ENCODE results near the gene SFSWAP.
"Not testable (repeated sequence)": the region's sequence is repeated elsewhere in the genome, so short reads cannot be mapped to it uniquely, and the experiment has no call there.

- TF ChIP-seq POLR2A (IDR thresholded peaks at IDR 0.05; ENCODE audit: low read depth, low read length); PAX5 (IDR thresholded peaks at IDR 0.05; ENCODE audit: insufficient read depth, low read length, severe bottlenecking); TAF1 (IDR thresholded peaks at IDR 0.05; ENCODE audit: low read depth, low read length); POLR2AphosphoS5 (IDR thresholded peaks at IDR 0.05; ENCODE audit: low read depth, low read length): not testable (repeated sequence)
Measured at GRCh38 chr12:131809476-131810254, 98.8 kb downstream of the SFSWAP start.

All from GM12891 (cell line).